Esophagus (tissue), 2 donors: ENCODE data around the gene GGTLC2. TPM values are rescaled to one million over a fixed set of nuclear protein-coding genes. Genes with fewer than 3 reads are reported as not detected.

Experiments
- H3K27ac ChIP-seq, 2 donors: one replicate each; pipeline ENCODE4 v1.5.1; 2013; ENCODE audit warnings: low read depth in 2 of 2, mild to moderate bottlenecking in 2 of 2, inconsistent platforms in 1 of 2, low read length in 1 of 2, moderate library complexity in 1 of 2
- H3K27me3 ChIP-seq, 2 donors: one replicate each; pipeline ENCODE4 v1.6.1; 2013; ENCODE audit warnings: low read length in 2 of 2, control low read depth in 1 of 2, mild to moderate bottlenecking in 1 of 2; ENCODE audit not compliant: insufficient read depth in 2 of 2, control insufficient read depth in 1 of 2
- H3K36me3 ChIP-seq, 2 donors: one replicate each; pipeline ENCODE4 v1.6.1; 2013; ENCODE audit warnings: low read length in 1 of 2; ENCODE audit not compliant: control insufficient read depth in 2 of 2, insufficient read depth in 2 of 2
- H3K4me1 ChIP-seq, 2 donors: one replicate each; pipeline ENCODE4 v1.6.1; 2013; ENCODE audit warnings: low read length in 1 of 2; ENCODE audit not compliant: control insufficient read depth in 2 of 2, insufficient read depth in 2 of 2
- H3K4me3 ChIP-seq, 2 donors: one replicate each; pipeline ENCODE4 v1.5.1; 2013; ENCODE audit warnings: low read length in 2 of 2, mild to moderate bottlenecking in 2 of 2, low read depth in 1 of 2, moderate library complexity in 1 of 2
- H3K9me3 ChIP-seq, 2 donors: one replicate each; pipeline ENCODE4 v1.6.1; 2013; ENCODE audit warnings: mild to moderate bottlenecking in 2 of 2, low read depth in 1 of 2, low read length in 1 of 2, moderate library complexity in 1 of 2; ENCODE audit not compliant: control insufficient read depth in 2 of 2, insufficient read depth in 1 of 2
- WGBS, 2 donors: extraction: QIAGEN DNeasy Blood & Tissue Kit; methylation state at CpG; one replicate each; pipeline ENCODE4 v1.1.7; 2013; 5-methylcytosine and 5-hydroxymethylcytosine counted together
- polyA plus RNA-seq, 2 donors: library from polyadenylated mRNA; stranded (reverse); fragments of 200-250 nt; gene quantifications; one replicate each; pipeline ENCODE4 v1.2.3, GENCODE V29; 2013
- donor health status: healthy with polysubstance abuse.
- donor health status: Bipolar disorder and iron deficiency.

Gene GGTLC2
- polyA plus RNA-seq, 2 donors = not detected

GRCh38 chr22:22696104-22696503, 51.7 kb downstream of the GGTLC2 start:
- H3K9me3 ChIP-seq = no peaks in the 10 kb centered on the region
- 85 to 87% methylated on average over 5 of the region's 5 CpGs for WGBS, 2 donors

More at GRCh38 chr22:22696104-22696503, 51.7 kb downstream of the GGTLC2 start:
- Histone ChIP-seq H3K36me3 (no peaks in the 10 kb centered on the region), H3K4me1 (no peaks in the 10 kb centered on the region), H3K27ac (no peak overlapping the region), H3K27me3 (no peaks in the 10 kb centered on the region), H3K4me3 (no peak overlapping the region)

Other genes with a start within 250 kb of the GGTLC2 start
- gene ZNF280B, start 135.9 kb upstream of the GGTLC2 start, polyA plus RNA-seq = under 1 TPM in 1 of 2 donors, not detected in 1; 0.05 TPM
- gene ZNF280A, start 124.3 kb upstream of the GGTLC2 start, polyA plus RNA-seq = not detected
- gene PRAME, start 85.3 kb upstream of the GGTLC2 start, polyA plus RNA-seq = under 1 TPM in 1 of 2 donors, not detected in 1; 0.01 TPM
- 1 to 10 TPM in 1 of 2 donors, under 1 TPM in 1; 0.47 to 1.3 TPM for gene IGLL5, start 243.2 kb downstream of the GGTLC2 start, polyA plus RNA-seq